Stimulated activated CD4-positive, alpha-beta T cell treated with anti-CD3 and anti-CD28 coated beads, Interleukin-12 subunit alpha, Interleukin-12 subunit beta, amount 100 ng/mL, for 48 hours (primary cell): ENCODE measurements around the gene MACROD2.

Experiments used
- DNase-seq, 3 donors: peaks; one replicate each; pipeline ENCODE4 v3.0.0-alpha.2; 2020; ENCODE audit warnings: low read depth in 2 of 3, low spot score in 1 of 3

Gene MACROD2

GRCh38 chr20:15451241-15451640 is 1455.9 kb downstream of the MACROD2 start:
- DNase-seq, result no peak

DNA sequence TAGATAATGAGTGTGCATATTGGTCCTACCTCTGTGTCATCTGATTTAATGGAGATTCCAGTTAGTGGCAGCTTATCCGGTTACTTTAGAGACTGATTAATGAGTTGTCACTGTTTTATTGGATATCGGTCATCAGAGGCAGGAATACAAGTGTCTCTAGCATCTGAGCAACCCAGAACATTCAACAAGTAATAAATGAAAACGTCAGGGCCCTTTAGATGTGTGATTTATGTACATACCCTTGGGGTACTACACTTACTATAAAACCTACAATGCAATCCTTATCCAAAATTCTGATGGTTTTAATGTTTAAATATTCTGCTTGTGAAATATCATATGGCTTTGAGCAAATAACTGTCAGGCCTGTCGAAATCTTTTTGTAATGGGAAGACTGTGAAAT is 1460.0 kb downstream of the MACROD2 start:
- DNase-seq, result no peak

- no peak for DNase-seq
Measured at GRCh38 chr20:15461938-15462337, 1466.6 kb downstream of the MACROD2 start.

DNA sequence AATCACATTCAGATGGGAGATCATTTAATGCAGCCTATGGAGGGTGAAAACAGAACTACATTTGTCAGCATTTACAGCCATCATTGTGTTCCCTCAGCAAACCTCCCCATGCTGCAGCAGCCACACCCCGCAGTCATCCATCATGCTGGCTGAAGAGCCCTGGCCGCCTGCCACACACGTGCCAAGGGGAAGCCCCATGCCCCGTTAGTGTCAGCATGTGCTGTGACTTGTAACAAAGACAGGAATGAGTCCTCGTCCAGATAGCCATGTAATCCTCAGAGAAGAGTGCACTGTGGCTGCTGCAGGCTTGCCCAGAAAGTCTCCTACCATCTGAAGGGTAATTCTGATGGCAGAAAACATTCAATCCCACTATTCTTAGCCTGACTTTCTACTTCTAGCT is 1480.2 kb downstream of the MACROD2 start:
- DNase-seq, result no peak

GRCh38 chr20:15476186-15476585 is 1480.9 kb downstream of the MACROD2 start:
- no peak for DNase-seq

DNA sequence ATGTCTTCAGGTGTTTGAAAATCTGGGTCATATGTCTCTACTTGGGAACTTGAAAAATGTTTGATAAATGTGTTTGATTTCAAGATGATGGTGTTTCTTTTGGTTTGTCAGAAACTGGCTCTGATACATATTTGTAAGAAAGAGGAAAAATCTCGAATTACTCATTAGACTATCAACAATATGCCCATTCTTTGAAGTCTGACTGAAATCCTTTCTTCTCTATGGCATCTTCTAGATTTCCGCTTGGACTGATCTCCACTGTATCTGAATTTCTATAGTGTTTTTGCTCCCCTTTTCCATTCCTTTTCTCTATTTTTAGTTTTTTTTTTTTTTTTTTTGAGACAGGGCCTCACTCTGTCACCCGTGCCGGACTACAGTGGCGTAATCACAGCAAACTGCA is 1481.5 kb downstream of the MACROD2 start:
- no peak for DNase-seq

GRCh38 chr20:15482525-15482924 is 1487.2 kb downstream of the MACROD2 start:
- DNase-seq, result no peak

- no peak for DNase-seq
Measured at GRCh38 chr20:15485519-15485918, 1490.2 kb downstream of the MACROD2 start.

DNA sequence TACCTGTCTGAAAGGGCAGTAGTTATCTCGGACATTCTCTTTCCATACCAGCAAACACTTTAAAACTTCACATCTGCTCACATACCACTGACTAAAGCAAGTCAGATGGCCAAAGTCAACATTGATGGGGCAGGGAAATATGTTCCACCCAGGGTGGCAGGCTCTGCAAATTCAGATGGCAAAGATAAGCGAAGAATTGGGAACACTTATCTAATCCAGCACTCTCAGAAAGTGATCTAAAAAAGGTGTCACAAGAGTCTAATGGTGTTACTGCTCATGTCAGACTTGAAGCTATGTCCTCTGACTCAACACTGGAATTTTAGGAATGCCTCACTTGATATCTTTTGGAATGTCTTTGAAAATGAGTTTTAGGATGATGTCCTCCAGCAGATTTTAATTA is 1491.7 kb downstream of the MACROD2 start:
- no peak for DNase-seq

DNA sequence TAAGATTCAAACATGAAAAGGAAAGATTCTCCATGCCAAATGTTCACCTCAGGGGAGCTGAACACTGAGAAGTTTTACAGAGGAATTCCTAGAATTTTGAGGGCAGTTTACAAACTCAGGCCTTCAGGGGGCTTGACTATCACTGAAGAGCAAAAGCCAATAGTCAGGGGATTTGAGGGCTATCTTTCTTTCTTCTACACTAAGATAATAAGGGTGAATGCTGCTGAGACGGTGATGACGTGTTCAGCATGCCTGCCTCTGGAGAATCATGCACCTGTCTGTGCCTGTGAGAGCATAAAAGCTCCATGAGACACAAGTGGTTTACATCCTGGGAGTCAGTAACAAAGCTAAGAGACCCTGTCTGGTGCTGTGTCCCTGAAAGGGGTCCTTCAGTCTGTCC is 1492.4 kb downstream of the MACROD2 start:
- no peak for DNase-seq

DNA sequence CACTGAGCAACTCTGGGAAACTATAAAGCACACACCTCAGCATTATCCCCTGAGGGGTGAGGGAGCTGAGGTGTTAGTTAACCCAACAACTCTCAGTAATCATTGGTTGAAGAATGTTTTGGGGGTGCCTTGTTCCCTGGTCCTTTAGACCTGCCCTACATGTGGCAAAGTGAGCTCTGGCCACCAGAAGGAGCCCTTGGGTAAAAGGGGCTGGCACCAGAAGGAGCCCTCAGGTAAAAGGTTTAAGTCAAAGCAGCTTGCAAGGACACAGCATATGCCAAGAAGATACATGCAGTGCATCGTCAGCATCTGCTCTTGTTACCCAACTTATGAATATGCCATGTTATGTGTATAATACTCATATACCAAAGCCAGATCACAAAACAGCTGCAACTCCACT is 1496.3 kb downstream of the MACROD2 start:
- no peak for DNase-seq

GRCh38 chr20:15494851-15495250 is 1499.5 kb downstream of the MACROD2 start:
- no peak for DNase-seq

DNA sequence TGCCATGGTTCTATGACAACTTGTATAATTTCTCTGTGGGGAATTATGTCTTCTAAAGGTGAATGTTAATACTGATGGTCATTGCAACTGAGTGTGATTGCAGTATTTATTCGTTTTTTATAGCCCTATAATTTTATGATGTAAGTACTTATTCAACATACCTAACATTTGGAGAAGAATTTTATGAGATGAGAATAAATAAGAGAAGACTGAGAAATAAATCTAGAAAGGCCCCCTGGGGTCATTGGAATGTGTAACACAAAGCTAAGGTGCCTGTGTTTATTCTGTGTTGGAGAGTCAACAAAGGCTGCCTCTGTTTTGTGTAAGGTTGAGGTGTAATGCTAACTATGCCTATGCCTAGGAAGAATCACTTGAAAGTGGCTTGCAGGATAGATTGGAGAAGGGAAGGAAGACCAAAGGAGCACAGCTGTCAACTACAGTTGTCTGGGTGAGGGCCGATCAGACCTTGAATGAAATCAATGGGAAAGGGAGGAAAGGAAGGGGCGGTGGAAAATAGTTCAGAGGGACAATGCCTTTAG is 1501.3 kb downstream of the MACROD2 start:
- no peak for DNase-seq

GRCh38 chr20:15498926-15499325 is 1503.6 kb downstream of the MACROD2 start:
- no peak for DNase-seq

GRCh38 chr20:15506311-15506710 is 1511.0 kb downstream of the MACROD2 start:
- no peak for DNase-seq

GRCh38 chr20:15507151-15507550 is 1511.8 kb downstream of the MACROD2 start:
- no peak for DNase-seq

DNA sequence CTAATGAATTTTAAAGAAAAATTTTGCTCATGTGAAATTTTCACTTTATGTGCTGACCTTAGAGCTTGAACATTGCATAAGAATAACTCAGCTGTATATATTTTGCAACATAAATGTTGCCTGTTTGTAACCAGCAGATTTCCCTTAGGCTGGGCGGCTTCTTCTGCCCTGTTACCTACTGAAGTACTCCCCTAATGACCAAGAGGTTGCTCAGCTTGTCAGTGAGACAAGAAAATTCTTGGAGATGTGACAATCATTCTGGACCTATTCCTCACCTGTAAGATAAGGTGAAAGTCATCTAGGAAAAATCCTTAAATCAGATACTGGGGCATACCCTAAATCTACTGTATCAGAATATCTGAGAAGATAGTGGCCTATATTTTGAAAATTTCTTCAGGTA is 1516.2 kb downstream of the MACROD2 start:
- no peak for DNase-seq

GRCh38 chr20:15512916-15513315 is 1517.6 kb downstream of the MACROD2 start:
- DNase-seq, result no peak

- no peak for DNase-seq
Measured at GRCh38 chr20:15515691-15516090, 1520.4 kb downstream of the MACROD2 start.

GRCh38 chr20:15520930-15521524 is 1525.7 kb downstream of the MACROD2 start:
- DNase-seq, result no peak

DNA sequence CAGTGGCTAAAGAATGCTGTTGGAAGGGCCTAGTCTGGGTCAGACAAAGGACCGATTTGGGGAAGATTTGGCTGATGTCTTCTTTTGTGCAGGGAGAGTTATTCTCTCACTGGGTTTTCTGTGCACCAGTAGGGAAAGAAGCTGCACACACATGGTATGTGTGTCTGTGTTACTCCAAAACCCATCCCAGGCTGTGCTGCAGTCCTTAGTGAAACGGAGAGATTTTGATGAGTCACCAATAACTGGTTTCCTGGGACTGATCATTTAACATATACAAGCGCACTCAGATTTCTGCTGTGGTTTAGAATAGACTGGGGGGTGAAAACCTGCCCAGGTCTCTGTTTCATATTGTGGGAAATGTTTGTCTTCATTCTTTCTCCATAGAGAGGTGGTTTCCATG is 1528.1 kb downstream of the MACROD2 start:
- no peak for DNase-seq

DNA sequence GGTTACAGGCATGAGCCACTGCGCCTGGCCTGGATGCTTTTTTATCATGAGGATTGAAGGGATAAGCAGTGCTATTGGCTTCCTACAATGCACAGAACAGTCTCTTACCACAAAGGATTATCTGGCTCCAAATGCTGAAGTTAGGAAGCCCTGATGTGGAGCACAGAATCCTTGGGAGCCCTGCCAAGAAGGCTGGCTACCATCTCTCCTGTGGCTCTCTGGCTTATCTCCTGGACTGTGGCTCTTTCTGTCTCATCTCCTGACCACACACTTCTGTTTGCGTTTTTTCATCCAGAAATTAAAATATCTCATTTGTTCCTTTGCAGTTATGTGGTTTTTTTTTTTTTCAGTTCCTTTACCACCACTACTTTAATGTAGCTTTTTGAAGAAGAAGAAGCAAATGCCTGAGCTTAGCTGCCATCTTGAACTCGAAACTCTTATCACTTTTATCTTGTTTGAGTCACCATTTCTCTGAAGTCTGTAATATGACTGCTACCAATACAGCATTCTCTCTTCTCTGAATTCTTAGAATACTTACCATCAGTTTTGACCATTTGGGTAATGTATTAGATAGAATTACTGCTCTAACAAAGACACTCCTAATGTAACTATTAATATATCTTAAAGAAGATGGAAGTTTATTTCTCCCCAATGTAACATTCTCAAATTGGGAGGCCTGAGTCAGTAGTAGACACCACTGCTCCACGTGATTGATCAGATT is 1533.2 kb downstream of the MACROD2 start:
- DNase-seq, result no peak

- DNase-seq, result no peak
Measured at GRCh38 chr20:15535863-15536262, 1540.5 kb downstream of the MACROD2 start.
